ENCODE results near the gene APOBEC3B.

The APOBEC3B gene

DNA sequence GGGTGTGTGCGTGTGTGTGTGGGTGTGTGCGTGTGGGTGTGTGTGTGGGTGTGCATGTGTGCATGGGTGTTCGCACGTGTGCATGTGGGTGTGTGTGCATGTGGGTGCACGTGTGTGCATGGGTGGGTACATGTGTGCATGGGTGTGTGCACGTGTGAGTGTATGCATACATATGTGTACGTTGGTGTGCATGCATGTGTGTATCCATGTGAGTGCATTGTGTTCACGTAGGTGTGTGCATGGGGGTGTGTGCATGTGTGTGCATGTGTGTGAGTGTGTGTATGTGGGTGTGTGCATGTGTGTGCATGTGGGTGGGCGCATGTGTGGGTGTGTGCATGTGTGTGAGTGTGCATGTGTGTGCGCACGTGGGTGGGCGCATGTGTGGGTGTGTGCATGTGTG lies 44.6 kb upstream of the APOBEC3B start:
- TF ChIP-seq, protein P1, sequence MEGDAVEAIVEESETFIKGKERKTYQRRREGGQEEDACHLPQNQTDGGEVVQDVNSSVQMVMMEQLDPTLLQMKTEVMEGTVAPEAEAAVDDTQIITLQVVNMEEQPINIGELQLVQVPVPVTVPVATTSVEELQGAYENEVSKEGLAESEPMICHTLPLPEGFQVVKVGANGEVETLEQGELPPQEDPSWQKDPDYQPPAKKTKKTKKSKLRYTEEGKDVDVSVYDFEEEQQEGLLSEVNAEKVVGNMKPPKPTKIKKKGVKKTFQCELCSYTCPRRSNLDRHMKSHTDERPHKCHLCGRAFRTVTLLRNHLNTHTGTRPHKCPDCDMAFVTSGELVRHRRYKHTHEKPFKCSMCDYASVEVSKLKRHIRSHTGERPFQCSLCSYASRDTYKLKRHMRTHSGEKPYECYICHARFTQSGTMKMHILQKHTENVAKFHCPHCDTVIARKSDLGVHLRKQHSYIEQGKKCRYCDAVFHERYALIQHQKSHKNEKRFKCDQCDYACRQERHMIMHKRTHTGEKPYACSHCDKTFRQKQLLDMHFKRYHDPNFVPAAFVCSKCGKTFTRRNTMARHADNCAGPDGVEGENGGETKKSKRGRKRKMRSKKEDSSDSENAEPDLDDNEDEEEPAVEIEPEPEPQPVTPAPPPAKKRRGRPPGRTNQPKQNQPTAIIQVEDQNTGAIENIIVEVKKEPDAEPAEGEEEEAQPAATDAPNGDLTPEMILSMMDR (IDR thresholded peaks at IDR 0.05; ENCODE audit: low read depth, low read length): no peak
- no peak for DNase-seq

DNA sequence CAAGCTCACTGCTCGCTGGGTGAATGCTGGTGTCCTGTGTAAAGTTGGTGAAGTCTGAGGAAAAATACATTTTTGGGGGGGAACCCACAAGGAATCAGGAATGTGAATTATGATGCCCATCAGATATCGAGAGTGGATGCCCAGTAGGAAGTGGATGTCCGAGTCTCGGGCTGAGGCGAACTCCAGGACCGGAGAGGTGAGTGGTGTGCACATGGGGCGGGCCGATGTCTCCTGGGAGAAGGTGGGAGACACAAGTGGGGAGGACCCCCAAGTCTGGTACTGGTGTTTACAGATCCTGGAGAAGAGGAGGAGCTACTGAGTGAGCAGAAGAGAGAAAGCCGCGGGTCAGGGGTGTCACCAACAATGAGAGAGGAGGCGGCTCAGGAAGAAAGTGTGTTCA lies 43.9 kb upstream of the APOBEC3B start:
- no peaks in the 10 kb centered on the region for H3K36me3 ChIP-seq
- no peak overlapping the region for H3K4me3 ChIP-seq (ENCODE audit: low read depth, low read length)
- H3K27me3 ChIP-seq (ENCODE audit: insufficient read depth, low read depth, severe bottlenecking): no peaks in the 10 kb centered on the region
- DNase-seq: no peak
- H3K9me3 ChIP-seq (ENCODE audit: severe bottlenecking): no peaks in the 10 kb centered on the region
- TF ChIP-seq, protein P1 (IDR thresholded peaks at IDR 0.05; ENCODE audit: low read depth, low read length): no peak
- no peak overlapping the region for H3K27ac ChIP-seq

More for the DNA sequence above, 44.6 kb upstream of the APOBEC3B start:
- Histone ChIP-seq H3K27me3 (ENCODE audit: insufficient read depth, low read depth, severe bottlenecking) (no peaks in the 10 kb centered on the region), H3K9me3 (ENCODE audit: severe bottlenecking) (no peaks in the 10 kb centered on the region), H3K4me3 (ENCODE audit: low read depth, low read length) (no peak overlapping the region), H3K36me3 (no peaks in the 10 kb centered on the region), H3K27ac (no peak overlapping the region)

DNA sequence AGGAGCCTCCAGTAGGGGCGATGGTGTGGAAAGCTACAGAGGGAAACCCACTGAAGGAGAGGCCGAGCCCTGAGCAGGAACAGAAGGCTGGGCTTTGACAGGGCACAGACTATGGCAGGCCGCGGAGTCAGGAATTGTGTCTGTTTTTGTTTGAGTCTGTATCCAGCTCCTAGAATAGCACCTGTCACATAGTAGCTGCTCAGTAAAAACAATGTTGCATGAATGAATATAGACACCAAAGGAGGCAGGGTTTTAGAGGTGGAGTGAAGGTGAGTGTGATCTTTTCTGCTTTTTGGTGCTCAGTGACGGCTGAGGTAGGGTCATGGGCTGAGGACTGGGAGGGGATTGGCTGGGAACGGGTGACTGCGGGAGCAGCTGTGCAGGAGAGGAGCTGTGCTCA lies 43.2 kb upstream of the APOBEC3B start:
- no peaks in the 10 kb centered on the region for H3K27me3 ChIP-seq (ENCODE audit: insufficient read depth, low read depth, severe bottlenecking)
- H3K27ac ChIP-seq: no peak overlapping the region
- no peaks in the 10 kb centered on the region for H3K9me3 ChIP-seq (ENCODE audit: severe bottlenecking)
- DNase-seq: no peak
- TF ChIP-seq, protein P1 (IDR thresholded peaks at IDR 0.05; ENCODE audit: low read depth, low read length): no peak
- no peaks in the 10 kb centered on the region for H3K36me3 ChIP-seq
- H3K4me3 ChIP-seq (ENCODE audit: low read depth, low read length): no peak overlapping the region

DNA sequence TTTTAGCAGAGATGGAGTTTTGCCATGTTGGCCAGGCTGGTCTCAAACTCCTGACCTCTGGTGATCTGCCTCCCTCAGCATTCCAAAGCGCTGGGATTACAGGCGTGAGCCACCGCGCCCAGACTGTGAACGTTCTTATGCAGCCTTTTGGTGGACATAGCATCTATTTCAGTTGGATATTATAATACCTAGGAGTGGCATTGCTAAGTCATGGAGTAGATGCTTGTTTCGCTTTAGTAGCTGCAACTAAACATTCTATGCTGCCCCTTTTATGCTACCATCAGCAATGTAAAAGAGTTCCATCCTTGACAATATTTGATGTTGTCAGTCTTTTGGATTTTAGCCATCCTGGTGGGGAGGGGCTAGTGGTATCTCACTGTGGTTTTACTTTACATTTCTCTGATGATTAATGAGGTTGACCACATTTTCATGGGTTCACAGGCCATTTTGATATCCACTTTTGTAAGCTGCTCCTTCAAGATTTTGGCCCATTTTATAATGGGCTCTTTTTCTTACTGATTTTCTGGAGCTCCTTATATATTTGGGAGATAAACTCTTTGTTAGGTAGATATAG lies 41.2 kb upstream of the APOBEC3B start:
- H3K4me3 ChIP-seq (ENCODE audit: low read depth, low read length): no peak overlapping the region
- no peak for DNase-seq
- H3K9me3 ChIP-seq (ENCODE audit: severe bottlenecking): no peaks in the 10 kb centered on the region
- no peak overlapping the region for H3K27ac ChIP-seq
- H3K36me3 ChIP-seq: no peaks in the 10 kb centered on the region
- no peaks in the 10 kb centered on the region for H3K27me3 ChIP-seq (ENCODE audit: insufficient read depth, low read depth, severe bottlenecking)
- TF ChIP-seq, protein P1 (IDR thresholded peaks at IDR 0.05; ENCODE audit: low read depth, low read length): no peak

DNA sequence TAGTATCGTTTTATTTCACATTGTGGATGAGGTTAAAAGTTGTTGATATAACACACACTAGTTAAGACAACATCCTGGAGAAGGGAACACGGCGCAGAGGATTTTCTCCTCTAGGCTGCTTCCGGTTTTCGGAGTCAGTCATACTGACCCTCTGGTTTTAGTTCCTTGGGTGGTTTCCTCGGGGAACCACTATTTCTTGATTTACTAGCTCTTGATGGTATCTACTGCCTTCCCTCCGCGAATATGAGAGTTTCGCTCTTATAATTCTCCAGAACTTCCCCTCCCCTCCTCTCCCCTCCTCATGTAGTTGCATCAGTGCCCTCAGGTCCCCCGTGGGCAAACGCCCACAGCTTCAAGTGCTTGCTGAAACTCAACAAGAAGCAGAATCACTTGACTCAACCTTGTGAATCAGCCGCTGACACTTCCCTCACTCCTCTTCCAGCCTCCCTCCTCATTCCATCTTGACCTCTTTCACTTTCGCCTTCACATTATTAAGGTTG lies 40.6 kb upstream of the APOBEC3B start:
- Histone ChIP-seq H3K4me3 (ENCODE audit: low read depth, low read length) (no peak overlapping the region), H3K36me3 (no peaks in the 10 kb centered on the region), H3K27ac (no peak overlapping the region), H3K9me3 (ENCODE audit: severe bottlenecking) (no peaks in the 10 kb centered on the region), H3K27me3 (ENCODE audit: insufficient read depth, low read depth, severe bottlenecking) (no peaks in the 10 kb centered on the region)
- TF ChIP-seq, protein P1 (IDR thresholded peaks at IDR 0.05; ENCODE audit: low read depth, low read length): no peak
- no peak for DNase-seq

DNA sequence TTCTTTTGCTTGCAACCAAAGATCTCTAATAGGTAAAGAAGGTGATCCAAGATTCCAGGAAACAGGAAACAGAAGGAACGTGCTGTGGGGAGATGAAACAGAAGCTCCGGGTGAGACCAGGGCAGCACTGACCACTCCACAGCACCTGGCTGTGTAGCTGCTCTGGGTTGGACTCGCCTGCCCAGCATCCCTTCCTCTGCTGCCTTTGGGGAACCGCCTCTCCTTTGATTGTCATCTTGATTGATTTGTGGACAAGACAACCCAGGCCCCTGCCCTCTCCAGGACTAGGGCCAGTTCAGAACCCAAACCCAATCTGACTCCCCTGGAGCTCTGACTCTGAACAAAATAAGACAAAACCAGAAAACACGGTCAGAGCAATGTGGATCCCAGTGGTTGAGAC lies 39.4 kb upstream of the APOBEC3B start:
- Histone ChIP-seq H3K4me3 (ENCODE audit: low read depth, low read length) (no peak overlapping the region), H3K9me3 (ENCODE audit: severe bottlenecking) (no peaks in the 10 kb centered on the region), H3K27me3 (ENCODE audit: insufficient read depth, low read depth, severe bottlenecking) (no peaks in the 10 kb centered on the region), H3K27ac (no peak overlapping the region), H3K36me3 (no peaks in the 10 kb centered on the region)
- TF ChIP-seq, protein P1 (IDR thresholded peaks at IDR 0.05; ENCODE audit: low read depth, low read length): no peak
- DNase-seq: no peak
